HL-60/S4 (cell line): ENCODE measurements around the gene SRD5A1.

ENCODE experiments used
- in situ Hi-C: fragments of 300-500 bp; cut with MboI; formaldehyde crosslinking; loops from 2 replicates; pipeline ENCODE4 v1.14.3; 2022; ENCODE audit warnings: low sequenced_read_pairs

The SRD5A1 gene

GRCh38 chr5:6632888-6633468 is at the start of gene SRD5A1, which contains the start of gene NSUN2:
SRD5A1 (plus strand) TSS chr5:6633440; CDS start chr5:6633577, 137 bp downstream.
NSUN2 (minus strand) TSS chr5:6633044; CDS start chr5:6632979, 65 bp downstream.
- in situ Hi-C loops = no loop called here

GRCh38 chr5:6584101-6584645 is 49.1 kb upstream of the SRD5A1 start:
- in situ Hi-C loops = no loop called here

DNA sequence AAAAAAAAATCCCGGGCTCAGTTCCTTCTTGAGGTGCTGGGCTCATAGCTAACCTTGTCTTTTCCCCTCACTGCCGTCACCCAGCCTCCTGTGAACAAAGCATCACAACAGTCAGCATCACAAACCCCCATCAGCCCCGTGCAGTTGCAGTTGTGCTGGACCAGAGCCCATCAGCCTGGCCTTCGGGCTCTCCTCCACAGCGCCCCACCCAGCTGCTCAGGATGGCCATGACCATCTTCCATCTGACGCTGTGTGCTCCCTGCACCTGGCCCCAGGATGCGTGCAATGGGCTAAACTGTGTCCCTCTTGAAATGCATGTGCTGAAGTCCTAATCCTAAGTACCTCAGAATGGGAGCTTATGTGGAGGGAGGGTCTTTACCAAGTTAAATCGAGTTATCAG is 48.5 kb upstream of the SRD5A1 start:
- in situ Hi-C loops = no loop called here

- in situ Hi-C loops = no loop called here
These were observed 48.1 kb upstream of the SRD5A1 start for GRCh38 chr5:6585168-6585567.

GRCh38 chr5:6585939-6586646 is 47.1 kb upstream of the SRD5A1 start:
- in situ Hi-C loops = no loop called here

DNA sequence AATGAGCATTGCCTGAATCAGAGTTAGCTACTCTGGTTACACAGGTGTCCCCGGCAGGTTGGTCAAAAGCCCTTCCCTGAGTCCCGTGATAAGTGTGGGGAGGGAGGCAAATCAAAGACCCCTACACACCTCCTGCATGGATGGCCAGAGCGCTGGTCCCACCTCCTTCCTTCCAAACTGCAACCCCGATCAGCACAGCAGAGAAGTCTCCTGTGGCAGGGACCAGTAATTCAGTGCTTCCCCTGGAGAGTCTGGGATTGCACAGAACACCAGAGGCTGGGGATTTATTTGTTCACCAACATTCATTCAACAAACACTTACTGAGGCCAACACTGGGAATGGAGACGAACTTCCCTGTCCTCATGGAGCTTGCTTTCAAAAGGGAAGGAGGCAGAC is 46.6 kb upstream of the SRD5A1 start:
- in situ Hi-C loops = no loop called here

- in situ Hi-C loops = no loop called here
These were observed 46.1 kb upstream of the SRD5A1 start for GRCh38 chr5:6587171-6587570.

DNA sequence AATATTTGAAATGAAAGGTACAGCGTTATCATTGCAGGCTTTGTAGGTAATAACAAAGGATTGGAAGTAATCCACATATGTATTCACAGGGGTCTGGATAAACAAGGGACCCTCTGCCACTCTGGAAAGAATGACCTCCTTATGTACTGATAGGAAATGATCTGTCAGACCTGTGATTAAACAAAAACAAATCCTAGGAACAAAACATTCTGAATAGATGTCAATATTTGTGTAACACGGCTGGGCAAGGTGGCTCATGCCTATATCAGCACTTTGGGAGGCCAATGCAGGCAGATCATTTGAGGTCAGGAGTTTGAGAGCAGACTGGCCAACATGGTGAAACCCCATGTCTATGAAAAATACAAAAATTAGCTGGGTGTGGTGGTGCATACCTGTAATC is 42.7 kb upstream of the SRD5A1 start:
- in situ Hi-C loops = no loop called here

DNA sequence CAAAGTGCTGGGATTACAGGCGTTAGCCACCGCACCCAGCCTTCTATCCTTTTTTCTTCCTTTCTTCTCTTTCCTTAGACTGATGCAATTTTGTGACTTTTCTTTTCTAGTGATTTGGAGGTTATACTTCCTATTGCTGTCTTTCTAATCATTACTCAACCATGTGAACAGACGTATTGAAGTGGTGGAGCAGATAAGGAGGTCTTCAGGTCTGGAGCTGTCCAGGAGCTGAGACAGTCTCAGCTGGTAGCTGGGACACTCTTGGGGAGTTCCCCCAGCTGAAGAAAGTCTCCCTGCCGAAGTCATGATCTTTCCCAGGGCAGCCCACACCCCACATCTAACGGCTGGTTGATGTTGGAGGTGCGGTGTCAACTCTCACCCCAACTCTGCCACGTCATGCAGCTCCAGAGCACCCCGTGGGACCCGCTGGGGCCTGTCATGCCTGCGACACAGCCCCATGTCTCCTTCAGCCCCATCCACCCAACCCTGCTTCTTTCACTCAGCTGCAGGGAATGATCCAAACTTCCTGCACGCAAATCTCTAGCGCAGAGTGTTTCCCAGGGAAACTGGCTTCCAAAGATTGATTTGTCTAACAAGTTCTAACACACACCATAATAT is 41.5 kb upstream of the SRD5A1 start:
- in situ Hi-C loops = no loop called here

- in situ Hi-C loops = no loop called here
These were observed 40.6 kb upstream of the SRD5A1 start for GRCh38 chr5:6592601-6593000.

DNA sequence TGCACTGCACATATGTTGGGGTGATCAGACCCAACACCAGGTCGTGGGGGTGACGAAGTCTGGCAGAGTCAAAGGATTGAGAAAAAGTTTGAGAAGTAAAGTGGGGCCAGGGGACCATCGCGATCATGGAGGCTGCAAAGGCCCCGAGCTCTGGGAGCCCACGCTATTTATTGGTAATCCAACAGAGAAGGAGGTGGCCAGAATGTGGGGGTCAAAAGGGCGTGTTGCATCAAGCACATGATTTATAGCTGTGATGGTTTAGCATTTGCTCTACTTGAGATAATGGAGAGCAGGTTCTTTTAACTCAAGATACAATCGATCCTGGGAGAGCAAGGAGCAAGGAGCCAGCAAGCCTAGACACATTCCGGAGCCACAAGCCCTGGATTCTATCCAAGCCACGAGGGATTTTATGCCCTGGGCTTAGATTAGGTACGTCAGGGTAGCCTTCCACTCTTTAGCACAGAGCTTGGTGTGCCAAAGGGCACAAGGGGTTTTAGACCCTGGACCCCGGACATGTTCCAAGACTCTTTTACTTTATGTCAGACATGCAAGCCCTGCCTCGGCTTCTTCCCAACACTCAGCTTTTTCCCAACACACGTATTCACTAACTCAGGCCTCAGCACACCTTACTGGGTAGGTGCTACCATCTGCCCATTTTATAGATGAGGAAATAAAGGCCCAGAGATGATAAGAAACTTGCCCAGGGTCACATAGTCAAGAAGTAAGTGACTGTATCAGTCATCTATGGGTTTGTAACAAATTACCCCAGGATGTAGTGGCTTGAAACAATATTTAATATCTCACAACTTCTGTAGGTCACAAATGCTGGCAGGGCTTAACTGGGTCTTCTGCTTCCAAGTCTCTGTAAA is 39.9 kb upstream of the SRD5A1 start:
- in situ Hi-C loops = no loop called here

- in situ Hi-C loops = no loop called here
These were observed 39.2 kb upstream of the SRD5A1 start for GRCh38 chr5:6594066-6594465.

DNA sequence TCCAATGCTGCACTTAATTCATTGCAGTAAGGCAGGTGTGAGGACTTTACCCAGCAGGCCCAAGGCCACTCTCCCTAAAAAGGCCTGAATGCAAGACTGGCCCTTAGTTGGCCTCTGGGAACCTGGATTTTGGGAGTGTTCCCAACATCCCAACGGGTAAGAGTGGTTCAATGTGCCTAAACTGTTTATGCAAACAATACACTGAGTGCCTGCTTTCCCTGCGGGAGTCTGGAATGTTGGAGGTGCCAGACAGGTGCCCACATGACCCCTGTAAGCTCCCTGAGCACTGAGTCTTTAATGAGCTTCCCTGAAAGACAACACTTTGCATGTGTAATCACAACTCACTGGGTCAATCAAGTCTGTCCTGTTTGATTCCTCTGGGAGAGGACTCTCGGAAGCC is 37.8 kb upstream of the SRD5A1 start:
- in situ Hi-C loops = no loop called here

DNA sequence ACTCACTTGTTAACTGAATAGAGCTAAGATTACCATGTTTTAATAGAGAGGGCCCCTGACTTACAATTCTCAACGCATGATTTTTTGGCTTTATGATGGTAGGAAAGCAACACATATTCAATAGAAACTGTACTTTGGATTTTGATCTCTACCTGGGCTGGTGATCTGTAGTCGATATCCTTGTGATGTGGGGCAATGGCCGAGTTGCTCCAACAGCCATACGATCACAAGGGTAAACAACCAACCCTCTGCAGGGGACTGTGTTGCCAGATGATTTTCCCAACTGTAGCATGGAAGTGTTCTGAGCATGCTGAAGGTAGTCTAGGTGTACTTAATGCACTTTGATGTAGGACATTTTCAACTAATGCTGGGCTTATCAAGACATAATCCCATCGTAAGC is 36.9 kb upstream of the SRD5A1 start:
- in situ Hi-C loops = no loop called here

- in situ Hi-C loops = no loop called here
These were observed 35.7 kb upstream of the SRD5A1 start for GRCh38 chr5:6597557-6597956.

- in situ Hi-C loops = no loop called here
These were observed 34.8 kb upstream of the SRD5A1 start for GRCh38 chr5:6598351-6598900.

- in situ Hi-C loops = no loop called here
These were observed 33.5 kb upstream of the SRD5A1 start for GRCh38 chr5:6599739-6600138.

GRCh38 chr5:6601271-6601670 is 32.0 kb upstream of the SRD5A1 start:
- in situ Hi-C loops = no loop called here

DNA sequence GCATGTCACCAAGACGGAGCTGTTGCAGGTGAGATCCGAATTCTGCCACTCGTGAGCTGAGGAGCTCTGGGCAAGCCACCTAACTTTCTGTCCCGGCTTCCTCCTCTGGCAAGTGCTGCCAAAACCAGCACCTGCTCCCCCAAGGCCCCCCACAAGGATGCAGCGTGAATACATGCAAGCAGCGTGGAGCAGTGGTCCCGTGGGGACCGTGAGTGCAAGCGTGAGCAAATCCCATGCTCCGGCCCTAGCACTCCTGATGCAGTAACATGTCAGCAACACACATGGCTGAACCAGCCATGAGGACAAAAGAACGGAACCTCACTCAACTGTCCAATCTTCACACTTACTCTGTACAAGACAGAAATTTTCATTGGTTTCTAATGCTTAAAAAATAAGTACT is 31.4 kb upstream of the SRD5A1 start:
- in situ Hi-C loops = no loop called here

GRCh38 chr5:6602441-6602840 is 30.8 kb upstream of the SRD5A1 start:
- in situ Hi-C loops = no loop called here

DNA sequence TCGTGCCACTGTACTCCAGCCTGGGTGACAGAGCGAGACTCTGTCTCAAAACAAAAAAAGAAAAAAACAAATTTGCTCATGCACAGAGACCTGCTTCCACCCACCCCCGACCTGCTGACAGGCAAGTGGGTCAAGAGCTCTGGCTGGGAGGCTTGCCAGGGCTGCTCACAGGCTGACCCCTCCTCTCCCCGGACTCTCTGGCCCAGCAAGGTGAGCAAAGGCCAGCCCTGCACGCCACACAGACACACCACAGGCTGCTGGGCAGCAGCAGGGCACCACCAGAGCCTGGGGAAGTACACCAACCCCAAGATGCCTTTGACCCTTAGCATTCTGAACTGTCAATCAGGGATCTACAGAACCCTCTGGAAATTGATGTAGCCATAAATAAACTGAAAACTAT is 29.6 kb upstream of the SRD5A1 start:
- in situ Hi-C loops = no loop called here
